Hepatocyte (in vitro differentiated cells): ENCODE measurements around the gene IGF2. TPM values are rescaled to one million over a fixed set of nuclear protein-coding genes. Genes with fewer than 3 reads are reported as not detected.
A peak's percentile ranks its signal among the peaks of the same experiment; 100 is the strongest.

Source experiments
- DNase-seq: peaks from one replicate; pipeline ENCODE4 v3.0.0-alpha.2; 2016; ENCODE audit warnings: low spot score
- H2AFZ ChIP-seq: fragments of 200-600 bp; sonication (generic); 2 replicates; pipeline ENCODE4 v1.6.0; 2016; ENCODE audit warnings: antibody characterized with exemption, mild to moderate bottlenecking
- H3K27ac ChIP-seq: fragments of 200-600 bp; sonication (generic); 2 replicates; pipeline ENCODE4 v1.5.1; 2016; ENCODE audit warnings: mild to moderate bottlenecking
- H3K27me3 ChIP-seq: fragments of 200-600 bp; sonication (generic); 2 replicates; pipeline ENCODE4 v1.6.1; 2016
- H3K36me3 ChIP-seq: fragments of 200-600 bp; sonication (generic); replicated peaks from 2 replicates; pipeline ENCODE4 v1.5.1; 2016; ENCODE audit warnings: low read depth; ENCODE audit not compliant: insufficient read depth
- H3K4me1 ChIP-seq: fragments of 200-600 bp; sonication (generic); 2 replicates; pipeline ENCODE4 v1.5.1; 2016; ENCODE audit warnings: mild to moderate bottlenecking, moderate library complexity; ENCODE audit not compliant: insufficient read depth
- H3K4me2 ChIP-seq: fragments of 200-600 bp; sonication (generic); 2 replicates; pipeline ENCODE4 v1.6.0; 2016
- H3K4me3 ChIP-seq: fragments of 200-600 bp; sonication (generic); 2 replicates; pipeline ENCODE4 v1.5.1; 2016; ENCODE audit warnings: mild to moderate bottlenecking
- H3K79me2 ChIP-seq: fragments of 200-600 bp; sonication (generic); 2 replicates; pipeline ENCODE4 v1.6.0; 2017; ENCODE audit warnings: mild to moderate bottlenecking
- H3K9me2 ChIP-seq: fragments of 200-600 bp; sonication (generic); replicated peaks from 2 replicates; pipeline ENCODE4 v1.6.0; 2017; ENCODE audit warnings: mild to moderate bottlenecking; ENCODE audit not compliant: insufficient read depth
- H3K9me3 ChIP-seq: fragments of 200-600 bp; sonication (generic); 2 replicates; pipeline ENCODE4 v1.5.1; 2016; ENCODE audit warnings: low read depth, mild to moderate bottlenecking
- H4K20me1 ChIP-seq: fragments of 200-600 bp; sonication (generic); 2 replicates; pipeline ENCODE4 v1.6.0; 2016; ENCODE audit warnings: mild to moderate bottlenecking; ENCODE audit not compliant: insufficient read depth, poor library complexity, severe bottlenecking
- EZH2 ChIP-seq: fragments of 200-600 bp; sonication (generic); IDR thresholded peaks from 2 replicates; pipeline ENCODE4 v1.6.1; 2016; ENCODE audit warnings: antibody characterized with exemption, mild to moderate bottlenecking, borderline replicate concordance
- EZH2phosphoT487 ChIP-seq: fragments of 200-600 bp; sonication (generic); IDR thresholded peaks from one replicate; pipeline ENCODE4 v1.6.1; 2018; ENCODE audit warnings: antibody characterized with exemption, mild to moderate bottlenecking, low read depth, moderate library complexity; ENCODE audit not compliant: unreplicated experiment, severe bottlenecking
- WGBS: methylation state at CpG from one replicate; pipeline ENCODE4 v1.1.6; 2016; ENCODE audit warnings: low lambda C conversion rate; ENCODE audit errors: missing lambda C conversion rate; 5-methylcytosine and 5-hydroxymethylcytosine counted together
- polyA plus RNA-seq: library from polyadenylated mRNA; unstranded; fragments of >200 nt; fragmentation: Nextera tagmentation; extraction: Ambion mirVana; gene quantifications from 2 replicates; pipeline ENCODE4 v1.2.1, GENCODE V29; 2016
- total RNA-seq: library from RNA; depleted of rRNA; stranded (reverse); fragments of >200 nt; gene quantifications from 2 replicates; pipeline ENCODE4 v1.2.3, GENCODE V29; 2014
- TF ChIP-seq, protein P1 (sequence below): fragments of 200-600 bp; sonication (generic); IDR thresholded peaks from 2 replicates; pipeline ENCODE4 v1.5.1; 2016; ENCODE audit warnings: antibody characterized with exemption, mild to moderate bottlenecking; ENCODE audit not compliant: poor library complexity

IGF2 gene
- total and polyA plus RNA-seq, 2 experiments from 2014 or later: 1,507 to 2,911 TPM

- no peak overlapping the region for H2AFZ ChIP-seq
- TF ChIP-seq EZH2 (no peak), EZH2phosphoT487 (no peak)
- TF ChIP-seq, protein P1, sequence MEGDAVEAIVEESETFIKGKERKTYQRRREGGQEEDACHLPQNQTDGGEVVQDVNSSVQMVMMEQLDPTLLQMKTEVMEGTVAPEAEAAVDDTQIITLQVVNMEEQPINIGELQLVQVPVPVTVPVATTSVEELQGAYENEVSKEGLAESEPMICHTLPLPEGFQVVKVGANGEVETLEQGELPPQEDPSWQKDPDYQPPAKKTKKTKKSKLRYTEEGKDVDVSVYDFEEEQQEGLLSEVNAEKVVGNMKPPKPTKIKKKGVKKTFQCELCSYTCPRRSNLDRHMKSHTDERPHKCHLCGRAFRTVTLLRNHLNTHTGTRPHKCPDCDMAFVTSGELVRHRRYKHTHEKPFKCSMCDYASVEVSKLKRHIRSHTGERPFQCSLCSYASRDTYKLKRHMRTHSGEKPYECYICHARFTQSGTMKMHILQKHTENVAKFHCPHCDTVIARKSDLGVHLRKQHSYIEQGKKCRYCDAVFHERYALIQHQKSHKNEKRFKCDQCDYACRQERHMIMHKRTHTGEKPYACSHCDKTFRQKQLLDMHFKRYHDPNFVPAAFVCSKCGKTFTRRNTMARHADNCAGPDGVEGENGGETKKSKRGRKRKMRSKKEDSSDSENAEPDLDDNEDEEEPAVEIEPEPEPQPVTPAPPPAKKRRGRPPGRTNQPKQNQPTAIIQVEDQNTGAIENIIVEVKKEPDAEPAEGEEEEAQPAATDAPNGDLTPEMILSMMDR: no peak
- H3K27me3 ChIP-seq: no peaks in the 10 kb centered on the region
- no peaks in the 10 kb centered on the region for H4K20me1 ChIP-seq
- no peaks in the 10 kb centered on the region for H3K9me3 ChIP-seq
- H3K27ac ChIP-seq: no peak overlapping the region
- no peaks in the 10 kb centered on the region for H3K79me2 ChIP-seq
- 92% methylated on average over 22 of the region's 22 CpGs for WGBS
- H3K36me3 ChIP-seq: no peaks in the 10 kb centered on the region
- H3K9me2 ChIP-seq: no peaks in the 10 kb centered on the region
- H3K4me1 ChIP-seq: peaks cover 29% of the 10 kb centered on the region
- H3K4me3 ChIP-seq: no peak overlapping the region
- H3K4me2 ChIP-seq: no peak overlapping the region
- no peak for DNase-seq
Observed at GRCh38 chr11:2098691-2099515, 40.3 kb downstream of the IGF2 start.

DNA sequence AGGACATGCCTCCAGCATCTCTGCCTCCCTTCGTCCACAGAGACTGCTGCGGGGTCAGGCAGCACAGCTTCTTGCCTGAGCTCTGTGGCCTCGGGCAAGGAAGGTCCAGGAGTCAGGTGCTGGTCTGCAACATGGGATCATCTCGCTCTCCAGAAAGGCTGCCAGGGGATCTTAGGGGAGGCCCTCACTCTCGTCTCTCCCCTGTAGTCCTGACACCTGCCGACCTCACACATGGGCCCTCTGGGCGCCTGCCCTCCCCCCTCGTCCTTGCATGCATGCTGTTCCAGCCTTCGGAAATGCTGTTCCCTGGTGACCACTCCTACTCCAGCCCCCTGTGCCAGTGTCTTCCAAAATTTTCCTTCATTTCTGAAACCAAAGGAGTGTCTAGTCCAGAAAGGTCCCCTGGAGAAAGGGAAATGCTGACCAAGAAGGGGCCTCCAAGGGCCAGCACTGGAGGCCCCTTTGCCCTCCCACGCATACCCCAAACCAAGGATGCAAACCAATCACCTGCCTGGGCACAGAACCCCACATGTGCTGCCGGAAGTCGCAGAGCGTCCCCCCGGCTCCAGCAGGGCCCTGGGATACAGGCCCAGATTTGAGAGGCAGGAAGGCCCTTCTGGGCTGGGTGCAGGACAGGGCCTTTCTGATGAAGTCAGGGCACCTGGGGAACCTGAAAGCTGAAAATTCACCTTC, 41.0 kb downstream of the IGF2 start:
- Histone ChIP-seq H3K4me3 (no peak overlapping the region), H3K79me2 (no peaks in the 10 kb centered on the region), H2AFZ (no peak overlapping the region), H3K9me3 (no peaks in the 10 kb centered on the region), H3K4me2 (no peak overlapping the region), H3K27me3 (no peaks in the 10 kb centered on the region), H3K9me2 (no peaks in the 10 kb centered on the region), H3K36me3 (no peaks in the 10 kb centered on the region), H3K27ac (peak overlapping the region; percentile 92), H4K20me1 (no peaks in the 10 kb centered on the region), H3K4me1 (peaks cover 29% of the 10 kb centered on the region)
- no peak for DNase-seq
- TF ChIP-seq EZH2: no peak
- TF ChIP-seq EZH2phosphoT487: no peak
- TF ChIP-seq, protein P1: no peak
- WGBS: 88% methylated on average over 14 of the region's 14 CpGs

- no peaks in the 10 kb centered on the region for H3K27me3 ChIP-seq
- H4K20me1 ChIP-seq: no peaks in the 10 kb centered on the region
- peak overlapping the region; percentile 17 for H3K4me2 ChIP-seq
- peak overlapping the region; percentile 27 for H2AFZ ChIP-seq
- peak overlapping the region; percentile 92 for H3K27ac ChIP-seq
- 21% methylated on average over 20 of the region's 28 CpGs for WGBS
- DNase-seq: peak; percentile 79
- peaks cover 25% of the 10 kb centered on the region for H3K4me1 ChIP-seq
- no peaks in the 10 kb centered on the region for H3K36me3 ChIP-seq
- no peaks in the 10 kb centered on the region for H3K9me3 ChIP-seq
- no peaks in the 10 kb centered on the region for H3K9me2 ChIP-seq
- H3K4me3 ChIP-seq: no peak overlapping the region
- TF ChIP-seq EZH2phosphoT487 (no peak), EZH2 (no peak)
- TF ChIP-seq, protein P1: no peak
- H3K79me2 ChIP-seq: no peaks in the 10 kb centered on the region
Observed at GRCh38 chr11:2097356-2097997, 41.7 kb downstream of the IGF2 start.
